ENCODE results near the gene NT5C1B.

DNA sequence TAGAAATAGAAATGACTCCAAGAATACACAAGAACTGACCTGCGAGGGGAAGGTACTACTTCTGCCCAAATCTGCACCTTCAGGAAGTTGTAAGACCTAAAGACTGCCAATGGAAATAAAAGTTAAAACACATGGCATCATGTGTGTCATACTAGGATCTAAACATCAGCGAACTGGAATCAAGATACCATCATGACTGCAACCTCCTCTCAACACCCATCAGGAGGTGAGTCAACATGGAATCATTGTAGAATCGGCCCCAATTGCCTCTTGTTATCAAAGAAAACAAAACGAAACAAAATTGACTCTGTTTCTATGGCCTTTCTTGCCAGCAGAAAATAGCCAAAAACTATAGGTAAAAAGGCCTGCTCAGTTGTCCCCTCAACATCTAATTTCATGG lies 44.0 kb downstream of the NT5C1B start:
- TF ChIP-seq POLR2A (IDR thresholded peaks at IDR 0.05; ENCODE audit: low read depth, low read length), result no peak
- no peak for TF ChIP-seq POLR2AphosphoS5 (IDR thresholded peaks at IDR 0.05; ENCODE audit: low read depth, low read length)
- TF ChIP-seq SPI1 (IDR thresholded peaks at IDR 0.05; ENCODE audit: low read depth, low read length), result no peak
